ENCODE results near the gene TRIM69. TPM values are rescaled to one million over a fixed set of nuclear protein-coding genes. Genes with fewer than 3 reads are reported as not detected.
"Not testable (repeated sequence)": the region's sequence is repeated elsewhere in the genome, so short reads cannot be mapped to it uniquely, and the experiment has no call there.

The TRIM69 gene
- total and polyA plus RNA-seq, 2 of the 8 experiments (the other 6 are each of a cell fraction or from before 2014, with no cell fraction given): 4.3 to 6.2 TPM

DNA sequence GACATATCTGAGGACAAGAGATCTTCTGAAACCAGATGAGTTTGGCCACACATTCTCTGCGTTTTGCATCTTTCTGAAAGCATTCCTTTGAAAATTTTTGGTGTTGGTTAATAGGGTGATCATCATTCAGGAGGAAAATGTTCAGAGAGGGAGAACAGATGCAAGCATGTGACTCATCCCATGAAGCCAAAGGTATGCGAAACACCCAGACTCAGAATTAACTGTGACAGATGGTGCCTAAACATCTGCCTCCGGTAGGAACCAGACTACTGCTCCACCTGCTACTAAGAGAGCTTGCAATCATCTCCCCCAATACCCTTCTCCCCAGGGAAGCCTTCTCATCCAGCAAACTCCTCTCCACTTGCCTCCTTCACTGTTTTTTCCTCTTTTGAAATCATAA, 46.2 kb downstream of the TRIM69 start (continued):
- TF ChIP-seq HDAC2 (IDR thresholded peaks at IDR 0.05; ENCODE audit: borderline replicate concordance in 1 of 2, low read depth in 2 of 2, low read length in 2 of 2) (no peak), BACH1 (IDR thresholded peaks at IDR 0.05; ENCODE audit: low read length) (no peak)
- TF ChIP-seq, protein P1, sequence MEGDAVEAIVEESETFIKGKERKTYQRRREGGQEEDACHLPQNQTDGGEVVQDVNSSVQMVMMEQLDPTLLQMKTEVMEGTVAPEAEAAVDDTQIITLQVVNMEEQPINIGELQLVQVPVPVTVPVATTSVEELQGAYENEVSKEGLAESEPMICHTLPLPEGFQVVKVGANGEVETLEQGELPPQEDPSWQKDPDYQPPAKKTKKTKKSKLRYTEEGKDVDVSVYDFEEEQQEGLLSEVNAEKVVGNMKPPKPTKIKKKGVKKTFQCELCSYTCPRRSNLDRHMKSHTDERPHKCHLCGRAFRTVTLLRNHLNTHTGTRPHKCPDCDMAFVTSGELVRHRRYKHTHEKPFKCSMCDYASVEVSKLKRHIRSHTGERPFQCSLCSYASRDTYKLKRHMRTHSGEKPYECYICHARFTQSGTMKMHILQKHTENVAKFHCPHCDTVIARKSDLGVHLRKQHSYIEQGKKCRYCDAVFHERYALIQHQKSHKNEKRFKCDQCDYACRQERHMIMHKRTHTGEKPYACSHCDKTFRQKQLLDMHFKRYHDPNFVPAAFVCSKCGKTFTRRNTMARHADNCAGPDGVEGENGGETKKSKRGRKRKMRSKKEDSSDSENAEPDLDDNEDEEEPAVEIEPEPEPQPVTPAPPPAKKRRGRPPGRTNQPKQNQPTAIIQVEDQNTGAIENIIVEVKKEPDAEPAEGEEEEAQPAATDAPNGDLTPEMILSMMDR (IDR thresholded peaks at IDR 0.05; ENCODE audit: control extremely low read depth in 1 of 3, insufficient read depth in 1 of 3, low read depth in 1 of 3, low read length in 3 of 3): no peak

DNA sequence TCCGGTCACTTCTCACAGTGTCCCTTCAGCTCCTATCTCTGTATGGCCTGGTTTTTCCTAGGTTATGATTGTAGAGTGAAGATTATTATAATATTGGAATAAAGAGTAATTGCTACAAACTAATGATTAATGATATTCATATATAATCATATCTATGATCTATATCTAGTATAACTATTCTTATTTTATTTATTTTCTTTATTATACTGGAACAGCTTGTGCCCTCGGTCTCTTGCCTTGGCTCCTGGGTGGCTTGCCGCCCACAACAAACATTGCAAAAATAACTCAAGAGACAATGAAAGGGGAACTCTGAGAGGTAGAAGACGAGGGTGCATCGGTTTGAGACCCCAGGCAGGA, 48.6 kb downstream of the TRIM69 start:
- H4K8ac ChIP-seq (ENCODE audit: extremely low read depth, insufficient read depth, low read length); H2BK12ac ChIP-seq (ENCODE audit: low read depth, low read length); FAIRE-seq; H2BK15ac ChIP-seq (ENCODE audit: low read length); H4K5ac ChIP-seq (ENCODE audit: insufficient read length, low read depth, low read length); H3K4me1 ChIP-seq (replicated peaks in 1 of 4; ENCODE audit: control insufficient read depth in 3 of 4, insufficient read depth in 4 of 4, low read length in 3 of 4); DNase-seq (ENCODE audit: low read depth in 1 of 2, low spot score in 2 of 2); H3K18ac ChIP-seq (ENCODE audit: extremely low read depth, low read length); H3K9me3 ChIP-seq (ENCODE audit: insufficient read depth in 2 of 2, low read depth in 1 of 2, low read length in 1 of 2); H3K56ac ChIP-seq (replicated peaks; ENCODE audit: insufficient read length, low read depth, low read length); H4K20me1 ChIP-seq (replicated peaks in 1 of 2; ENCODE audit: control insufficient read depth in 1 of 2, insufficient read depth in 2 of 2, low read length in 2 of 2); H2AFZ ChIP-seq (ENCODE audit: low read length); H3K27ac ChIP-seq (ENCODE audit: low read depth, low read length); H3K14ac ChIP-seq (ENCODE audit: insufficient read length); H2BK20ac ChIP-seq (ENCODE audit: low read length); H3K79me1 ChIP-seq (ENCODE audit: low read depth, low read length); H4K91ac ChIP-seq (replicated peaks; ENCODE audit: insufficient read length, low read length); H3K79me2 ChIP-seq (ENCODE audit: control insufficient read depth in 1 of 2, insufficient read depth in 2 of 2, low read length in 2 of 2); H3K27me3 ChIP-seq (replicated peaks in 1 of 4; ENCODE audit: control insufficient read depth in 3 of 4, extremely low read depth in 1 of 4, insufficient read depth in 3 of 4, low read length in 3 of 4); H3K36me3 ChIP-seq (ENCODE audit: control insufficient read depth in 2 of 4, insufficient read depth in 4 of 4, low read length in 3 of 4); H3K9ac ChIP-seq (replicated peaks in 1 of 4; ENCODE audit: extremely low read depth in 1 of 4, low read depth in 3 of 4, low read length in 3 of 4); POLR2A ChIA-PET (ENCODE audit: partially characterized antibody); H3K23me2 ChIP-seq (ENCODE audit: low read depth, low read length); H3K4me3 ChIP-seq (ENCODE audit: extremely low read depth in 1 of 4, insufficient read depth in 2 of 4, low read depth in 3 of 4, low read length in 4 of 4); H2BK5ac ChIP-seq (ENCODE audit: low read depth, low read length); H3K4me2 ChIP-seq (ENCODE audit: insufficient read depth in 1 of 2, low read depth in 2 of 2, low read length in 2 of 2); H2AK5ac ChIP-seq (ENCODE audit: low read depth, low read length); H2BK120ac ChIP-seq (replicated peaks; ENCODE audit: low read depth, low read length); H3K4ac ChIP-seq (replicated peaks; ENCODE audit: insufficient read length, low read depth, low read length); H3K23ac ChIP-seq (ENCODE audit: insufficient read length): not testable (repeated sequence)
- 73% methylated on average over 5 of the region's 5 CpGs; no CpG with 5 or more reads in 1 of the 2 experiments for WGBS, 2 experiments (ENCODE audit: extremely low coverage in 1 of 2, insufficient coverage in 1 of 2, insufficient read length in 1 of 2, insufficient replicate concordance in 2 of 2, low coverage in 1 of 2, low lambda C conversion rate in 2 of 2, missing lambda C conversion rate in 1 of 2)
- CTCF ChIA-PET (ENCODE audit: partially characterized antibody): interaction anchor here (1.1 kb wide), 1 partner anchor 48 kb away, joined by 3 read pairs; no protein-coding TSS in a partner anchor

Measured in H1 (cell line).